GM19467 (cell line): ENCODE data around the gene OR10R2.

ENCODE experiments used
- ATAC-seq: cut with Tn5 transposase; IDR thresholded peaks from one replicate; pipeline ENCODE4 v1.9.1; 2021; ENCODE audit warnings: mild to moderate bottlenecking, moderate library complexity; ENCODE audit not compliant: unreplicated experiment

The OR10R2 gene

DNA sequence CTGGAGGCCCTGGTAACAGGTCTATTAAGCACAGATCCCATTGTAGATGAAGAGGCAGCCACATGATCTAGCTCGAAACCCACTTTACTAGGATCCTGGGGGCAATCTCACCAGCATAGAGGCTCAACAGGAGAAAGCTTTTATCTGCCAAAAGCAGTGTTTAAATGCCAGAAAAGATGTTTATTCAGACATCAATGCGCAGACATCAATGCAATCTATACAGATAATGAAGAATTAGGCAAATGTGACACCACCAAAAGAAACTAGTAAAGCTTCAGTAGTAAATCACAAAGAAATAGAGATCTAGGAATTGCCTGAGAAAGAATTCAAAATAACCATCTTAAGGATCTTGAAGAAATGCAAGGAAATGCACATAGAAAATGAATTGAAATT lies 49.6 kb downstream of the OR10R2 start:
- no peak for ATAC-seq

DNA sequence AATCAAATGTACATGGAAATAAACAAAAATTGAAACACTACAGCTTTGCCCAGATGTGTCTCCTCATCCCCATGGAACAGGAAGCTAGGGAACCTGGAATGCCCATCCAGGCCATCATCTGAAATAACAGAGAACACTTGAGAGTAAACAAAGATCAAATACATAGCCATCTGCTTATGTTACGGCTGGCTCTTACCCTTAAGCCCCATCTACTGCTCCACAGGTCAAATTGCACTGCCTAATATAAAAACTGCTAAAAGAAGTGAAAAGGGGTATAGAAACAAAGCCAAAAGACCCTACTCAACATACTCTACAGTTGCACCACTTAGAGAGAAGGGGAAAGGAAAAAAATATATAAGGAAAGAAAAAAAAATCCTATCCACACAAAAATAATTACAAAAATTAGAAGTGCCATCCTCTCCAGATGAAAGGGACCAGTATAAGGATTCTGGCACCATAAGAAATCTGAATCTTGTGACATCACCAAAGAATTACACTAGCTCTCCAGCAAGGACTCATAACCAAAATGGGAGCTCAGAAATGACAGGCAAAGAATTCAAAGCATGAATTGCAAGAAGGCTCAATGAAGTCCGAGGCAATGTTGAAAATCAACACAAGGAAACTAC lies 55.3 kb downstream of the OR10R2 start:
- ATAC-seq: no peak
